Smooth muscle cell (in vitro differentiated cells): ENCODE measurements around the gene M1AP. TPM values are rescaled to one million over a fixed set of nuclear protein-coding genes. Genes with fewer than 3 reads are reported as not detected.

Experiments
- DNase-seq: peaks from one replicate; lab custom pipeline; 2025; ENCODE audit not compliant: unreplicated experiment; lab: John Stamatoyannopoulos, UW
- H2AFZ ChIP-seq: fragments of 200-600 bp; sonication (generic); 2 replicates; pipeline ENCODE4 v1.6.0; 2016; ENCODE audit warnings: antibody characterized with exemption, low read depth, mild to moderate bottlenecking
- H3F3A ChIP-seq: fragments of 200-600 bp; sonication (generic); 2 replicates; pipeline ENCODE4 v1.6.0; 2017; ENCODE audit warnings: antibody characterized with exemption, low read depth
- H3K27ac ChIP-seq: fragments of 200-600 bp; sonication (generic); 2 replicates; pipeline ENCODE4 v1.5.1; 2016; ENCODE audit warnings: low read depth, mild to moderate bottlenecking
- H3K27me3 ChIP-seq: fragments of 200-600 bp; sonication (generic); 2 replicates; pipeline ENCODE4 v1.6.1; 2016; ENCODE audit warnings: low read depth, mild to moderate bottlenecking
- H3K36me3 ChIP-seq: fragments of 200-600 bp; sonication (generic); 2 replicates; pipeline ENCODE4 v1.5.1; 2016; ENCODE audit warnings: low read depth
- H3K4me1 ChIP-seq: fragments of 200-600 bp; sonication (generic); 2 replicates; pipeline ENCODE4 v1.5.1; 2016; ENCODE audit warnings: low read depth
- H3K4me2 ChIP-seq: fragments of 200-600 bp; sonication (generic); 2 replicates; pipeline ENCODE4 v1.6.0; 2016; ENCODE audit warnings: mild to moderate bottlenecking
- H3K4me3 ChIP-seq: fragments of 200-600 bp; sonication (generic); 2 replicates; pipeline ENCODE4 v1.5.1; 2016; ENCODE audit warnings: mild to moderate bottlenecking
- H3K79me2 ChIP-seq: fragments of 200-600 bp; sonication (generic); 2 replicates; pipeline ENCODE4 v1.6.0; 2016; ENCODE audit warnings: low read depth, mild to moderate bottlenecking
- H3K9ac ChIP-seq: fragments of 200-600 bp; sonication (generic); 2 replicates; pipeline ENCODE4 v1.6.0; 2016; ENCODE audit warnings: low read depth
- H3K9me3 ChIP-seq: fragments of 200-600 bp; sonication (generic); replicated peaks from 2 replicates; pipeline ENCODE4 v1.5.1; 2016; ENCODE audit warnings: low read depth
- H4K20me1 ChIP-seq: fragments of 200-600 bp; sonication (generic); 2 replicates; pipeline ENCODE4 v1.6.0; 2016; ENCODE audit warnings: low read depth
- WGBS: methylation state at CpG from one replicate; pipeline ENCODE4 v1.1.7; 2016; ENCODE audit warnings: low lambda C conversion rate; 5-methylcytosine and 5-hydroxymethylcytosine counted together
- polyA plus RNA-seq: library from polyadenylated mRNA; unstranded; fragments of >200 nt; fragmentation: Nextera tagmentation; extraction: Ambion mirVana; gene quantifications from 2 replicates; pipeline ENCODE4 v1.2.1, GENCODE V29; 2016
- total RNA-seq: library from RNA; depleted of rRNA; stranded (reverse); fragments of >200 nt; gene quantifications from 2 replicates; pipeline ENCODE4 v1.2.3, GENCODE V29; 2014
- TF ChIP-seq, protein P1 (sequence below): fragments of 200-600 bp; sonication (generic); IDR thresholded peaks from 2 replicates; pipeline ENCODE4 v1.5.1; 2017; ENCODE audit warnings: borderline replicate concordance, mild to moderate bottlenecking, antibody characterized with exemption; ENCODE audit not compliant: insufficient read depth, poor library complexity, severe bottlenecking

The M1AP gene
- total and polyA plus RNA-seq, 2 experiments from 2014 or later = 1.0 to 1.2 TPM

DNA sequence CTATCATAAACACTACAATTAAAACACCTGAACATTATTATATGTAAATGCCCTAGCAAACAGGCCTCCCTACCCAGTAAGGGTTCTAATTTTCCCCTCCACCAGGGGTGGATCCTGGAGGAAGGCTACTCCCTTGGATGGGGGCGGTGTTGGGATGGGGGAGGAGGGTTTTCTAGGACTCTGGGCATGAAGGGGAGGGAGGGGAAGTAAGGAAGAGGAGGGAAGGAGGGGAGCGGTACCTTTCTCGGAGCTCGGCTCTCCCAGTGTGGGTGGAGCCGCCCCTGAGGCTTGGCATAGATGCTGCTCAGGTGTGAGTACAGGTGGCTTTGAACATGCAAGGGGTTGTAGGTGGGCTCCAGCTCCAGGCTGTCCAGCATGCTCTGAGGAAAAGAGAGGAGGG lies 88.2 kb downstream of the M1AP start:
- H3F3A ChIP-seq = peaks cover 5% of the 10 kb centered on the region
- H3K9ac ChIP-seq = no peak overlapping the region
- no peak overlapping the region for H3K27ac ChIP-seq
- no peak overlapping the region for H2AFZ ChIP-seq
- peaks cover 5% of the 10 kb centered on the region for H4K20me1 ChIP-seq
- H3K4me3 ChIP-seq = no peak overlapping the region
- H3K36me3 ChIP-seq = no peaks in the 10 kb centered on the region
- peaks cover 6% of the 10 kb centered on the region for H3K4me1 ChIP-seq
- WGBS = 33% methylated on average over 1 of the region's 5 CpGs
- H3K9me3 ChIP-seq = no peaks in the 10 kb centered on the region
- TF ChIP-seq, protein P1, sequence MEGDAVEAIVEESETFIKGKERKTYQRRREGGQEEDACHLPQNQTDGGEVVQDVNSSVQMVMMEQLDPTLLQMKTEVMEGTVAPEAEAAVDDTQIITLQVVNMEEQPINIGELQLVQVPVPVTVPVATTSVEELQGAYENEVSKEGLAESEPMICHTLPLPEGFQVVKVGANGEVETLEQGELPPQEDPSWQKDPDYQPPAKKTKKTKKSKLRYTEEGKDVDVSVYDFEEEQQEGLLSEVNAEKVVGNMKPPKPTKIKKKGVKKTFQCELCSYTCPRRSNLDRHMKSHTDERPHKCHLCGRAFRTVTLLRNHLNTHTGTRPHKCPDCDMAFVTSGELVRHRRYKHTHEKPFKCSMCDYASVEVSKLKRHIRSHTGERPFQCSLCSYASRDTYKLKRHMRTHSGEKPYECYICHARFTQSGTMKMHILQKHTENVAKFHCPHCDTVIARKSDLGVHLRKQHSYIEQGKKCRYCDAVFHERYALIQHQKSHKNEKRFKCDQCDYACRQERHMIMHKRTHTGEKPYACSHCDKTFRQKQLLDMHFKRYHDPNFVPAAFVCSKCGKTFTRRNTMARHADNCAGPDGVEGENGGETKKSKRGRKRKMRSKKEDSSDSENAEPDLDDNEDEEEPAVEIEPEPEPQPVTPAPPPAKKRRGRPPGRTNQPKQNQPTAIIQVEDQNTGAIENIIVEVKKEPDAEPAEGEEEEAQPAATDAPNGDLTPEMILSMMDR = no peak
- DNase-seq = no peak
- no peaks in the 10 kb centered on the region for H3K27me3 ChIP-seq
- H3K79me2 ChIP-seq = peaks cover 9% of the 10 kb centered on the region
- H3K4me2 ChIP-seq = no peak overlapping the region

DNA sequence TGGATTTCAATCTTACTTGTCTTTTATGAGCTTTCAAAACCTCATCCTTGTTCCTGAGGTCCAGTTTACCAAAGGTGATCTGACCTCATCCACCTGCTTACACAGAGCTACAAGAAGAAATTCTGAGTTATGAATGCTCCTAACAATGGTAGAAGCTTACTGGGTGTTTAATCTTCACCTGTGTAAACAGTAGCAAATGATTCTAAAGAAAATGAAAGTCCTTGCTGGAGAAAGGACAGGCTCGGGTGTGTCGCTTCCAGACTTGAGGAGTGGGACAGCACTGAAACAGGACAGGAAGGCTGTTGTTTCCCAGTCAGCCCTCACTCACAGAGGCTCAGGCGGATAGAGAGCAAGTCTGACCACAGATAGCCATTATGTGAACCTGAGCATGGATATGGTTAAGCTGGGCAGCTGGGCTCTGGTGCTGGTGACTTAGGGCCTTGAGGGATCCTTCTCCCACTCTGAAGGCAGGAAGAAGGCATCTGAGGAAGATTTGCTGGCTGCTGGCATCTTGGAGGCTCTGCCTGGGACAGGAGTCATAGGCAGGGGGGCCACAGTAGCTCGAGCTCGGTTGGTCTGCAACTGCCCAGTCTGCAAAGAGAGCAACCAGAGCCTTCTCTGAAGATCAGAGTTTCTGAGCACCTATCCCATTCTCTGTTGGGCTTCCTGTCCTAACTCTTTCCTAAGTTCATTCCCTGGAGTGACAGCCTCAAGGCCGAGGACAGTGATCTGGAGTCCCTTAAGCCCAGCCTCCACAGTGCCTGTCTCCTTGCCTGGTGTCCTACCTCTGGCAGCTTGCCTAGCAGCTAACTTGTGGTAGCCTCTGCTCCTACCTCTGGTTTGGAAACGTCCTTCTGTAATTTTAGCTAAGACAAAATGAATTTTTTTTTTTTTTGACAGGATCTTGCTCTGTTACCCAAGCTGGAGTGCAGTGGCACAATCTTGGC lies 89.6 kb downstream of the M1AP start:
- no peaks in the 10 kb centered on the region for H3K36me3 ChIP-seq
- H3K4me3 ChIP-seq = no peak overlapping the region
- TF ChIP-seq, protein P1 = no peak
- peaks cover 13% of the 10 kb centered on the region for H3K79me2 ChIP-seq
- no peak overlapping the region for H3K27ac ChIP-seq
- H3K4me2 ChIP-seq = no peak overlapping the region
- DNase-seq = no peak
- no peaks in the 10 kb centered on the region for H3K9me3 ChIP-seq
- H3K9ac ChIP-seq = no peak overlapping the region
- no peak overlapping the region for H2AFZ ChIP-seq
- peaks cover 6% of the 10 kb centered on the region for H3K4me1 ChIP-seq
- WGBS = 86% methylated on average over 7 of the region's 7 CpGs
- H4K20me1 ChIP-seq = peaks cover 5% of the 10 kb centered on the region
- H3K27me3 ChIP-seq = no peaks in the 10 kb centered on the region
- peaks cover 5% of the 10 kb centered on the region for H3F3A ChIP-seq

DNA sequence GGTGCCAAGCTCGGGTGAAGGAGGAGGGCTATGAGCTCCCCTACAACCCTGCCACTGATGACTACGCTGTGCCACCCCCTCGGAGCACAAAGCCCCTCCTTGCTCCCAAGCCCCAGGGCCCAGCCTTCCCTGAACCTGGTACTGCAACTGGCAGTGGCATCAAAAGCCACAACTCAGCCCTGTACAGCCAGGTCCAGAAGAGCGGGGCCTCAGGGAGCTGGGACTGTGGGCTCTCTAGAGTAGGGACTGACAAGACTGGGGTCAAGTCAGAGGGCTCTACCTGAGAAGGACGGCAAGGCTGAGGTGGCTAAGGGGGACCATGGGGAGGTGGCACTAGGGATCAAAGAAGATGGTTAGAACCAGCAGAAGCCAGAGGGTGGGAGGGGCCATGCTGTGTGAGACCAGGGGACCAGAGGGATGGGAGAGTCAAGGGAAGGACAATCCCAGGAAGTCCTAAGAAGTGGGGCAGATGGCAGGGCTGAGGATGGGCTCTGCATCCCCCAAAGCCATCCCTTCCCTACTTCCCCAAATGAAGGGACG lies 91.2 kb downstream of the M1AP start:
- Histone ChIP-seq H3K4me2 (no peak overlapping the region), H3K36me3 (no peaks in the 10 kb centered on the region), H3K27ac (no peak overlapping the region), H3F3A (peaks cover 9% of the 10 kb centered on the region), H3K9me3 (no peaks in the 10 kb centered on the region), H2AFZ (no peak overlapping the region), H3K9ac (no peak overlapping the region), H3K4me3 (no peak overlapping the region), H4K20me1 (peaks cover 11% of the 10 kb centered on the region), H3K4me1 (peaks cover 10% of the 10 kb centered on the region), H3K27me3 (no peaks in the 10 kb centered on the region), H3K79me2 (peaks cover 30% of the 10 kb centered on the region)
- WGBS = 98% methylated on average over 6 of the region's 6 CpGs
- no peak for DNase-seq
- TF ChIP-seq, protein P1 = no peak
